Measurements from ENCODE around the gene ATP9B. TPM values are rescaled to one million over a fixed set of nuclear protein-coding genes. Genes with fewer than 3 reads are reported as not detected.
A peak's percentile ranks its signal among the peaks of the same experiment; 100 is the strongest.

Gene ATP9B
- total RNA-seq, 1 experiment from 2014 or later = 17.8 TPM

DNA sequence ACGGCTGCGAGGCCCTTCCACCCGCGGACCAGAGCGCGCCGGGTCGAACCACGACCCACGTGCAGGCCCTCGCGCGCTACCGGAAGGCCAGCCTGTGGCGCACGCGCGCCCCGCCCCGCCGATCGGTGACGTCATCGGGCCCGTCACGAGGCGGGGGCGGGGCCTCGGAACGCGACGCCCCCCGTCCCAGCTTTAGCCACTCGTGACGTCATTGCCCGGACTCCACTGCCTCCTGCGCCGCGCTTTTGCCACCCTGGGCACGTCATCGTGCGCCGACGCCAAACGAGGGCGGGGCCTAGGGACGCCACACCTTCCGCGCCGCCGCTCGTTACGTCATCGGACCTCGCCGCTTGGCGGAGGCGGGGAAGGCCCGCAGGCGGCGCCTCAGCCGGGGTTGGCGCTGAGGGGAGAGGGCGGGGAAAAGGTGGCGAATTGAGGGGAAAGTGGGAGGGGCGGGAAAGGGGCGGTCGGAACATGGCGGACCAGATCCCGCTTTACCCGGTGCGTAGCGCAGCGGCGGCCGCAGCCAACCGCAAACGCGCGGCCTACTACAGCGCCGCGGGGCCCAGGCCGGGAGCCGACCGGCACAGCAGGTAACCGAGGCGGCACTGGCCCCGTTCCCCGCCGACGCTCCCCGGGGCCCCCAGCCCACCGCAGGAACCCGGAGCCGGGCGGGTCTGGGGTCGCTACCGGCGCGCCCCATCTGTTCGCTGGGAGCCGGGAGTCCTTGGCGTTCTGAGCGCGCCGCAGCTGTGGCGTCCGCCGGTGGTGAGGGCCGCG lies at the start of gene ATP9B (continued):
- TF ChIP-seq, protein P1, sequence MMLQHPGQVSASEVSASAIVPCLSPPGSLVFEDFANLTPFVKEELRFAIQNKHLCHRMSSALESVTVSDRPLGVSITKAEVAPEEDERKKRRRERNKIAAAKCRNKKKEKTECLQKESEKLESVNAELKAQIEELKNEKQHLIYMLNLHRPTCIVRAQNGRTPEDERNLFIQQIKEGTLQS (IDR thresholded peaks at IDR 0.05) = no peak
- TF ChIP-seq EZH2phosphoT487 (IDR thresholded peaks at IDR 0.05; ENCODE audit: borderline replicate concordance) = no peak
- TF ChIP-seq ZNF274 (IDR thresholded peaks at IDR 0.05; ENCODE audit: low read depth, low read length) = no peak
- peak; percentile 93 for TF ChIP-seq CBX3 (IDR thresholded peaks at IDR 0.05; ENCODE audit: low read depth)
- TF ChIP-seq CEBPB (IDR thresholded peaks at IDR 0.05; ENCODE audit: low read depth) = no peak
- TF ChIP-seq RAD21 (IDR thresholded peaks at IDR 0.05; ENCODE audit: low read depth) = no peak

DNA sequence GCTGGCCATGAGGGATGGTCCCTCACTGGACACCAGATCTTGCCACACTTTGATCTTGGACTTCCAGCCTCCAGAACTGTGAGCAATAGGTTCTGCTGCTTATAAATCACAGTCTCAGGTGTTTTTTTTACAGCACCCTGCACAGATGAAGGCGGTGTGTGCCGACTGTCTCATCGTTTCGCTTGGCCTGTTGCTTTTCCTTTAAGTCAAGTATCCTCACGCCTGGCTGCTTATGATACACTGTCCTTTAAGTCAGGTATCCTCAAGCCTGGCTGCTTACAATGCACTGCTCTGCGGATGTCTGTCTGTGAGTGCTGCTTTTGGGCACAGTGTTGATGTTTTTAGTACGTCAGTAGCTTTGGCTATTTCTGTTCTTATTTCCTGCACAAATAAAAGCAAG lies 49.3 kb upstream of the ATP9B start:
- ChIA-PET RAD21 (ENCODE audit: low non-redundant PET in 1 of 2, low total read pairs in 2 of 2, uncharacterized antibody in 2 of 2, unreplicated experiment in 2 of 2) (no interaction called here), POLR2A (no interaction called here), CTCF (no interaction called here)
- Histone ChIP-seq H3K4me1 (ENCODE audit: control insufficient read depth in 1 of 2, insufficient read depth in 2 of 2, low read length in 2 of 2) (no peaks in the 10 kb centered on the region), H3K9me3 (ENCODE audit: control insufficient read depth in 1 of 2, insufficient read depth in 1 of 2, low read depth in 1 of 2, low read length in 2 of 2) (no peaks in the 10 kb centered on the region), H3K79me2 (ENCODE audit: insufficient read depth, low read length) (no peaks in the 10 kb centered on the region), H3K9ac (ENCODE audit: low read length) (no peak overlapping the region), H3K27me3 (ENCODE audit: insufficient read depth, low read length) (peaks cover 16% of the 10 kb centered on the region; the same call in 1 of the 2 replicates), H3K36me3 (ENCODE audit: control insufficient read depth in 1 of 2, insufficient read depth in 2 of 2, low read length in 2 of 2) (no peaks in the 10 kb centered on the region), H3K27ac (ENCODE audit: low read depth, low read length) (no peak overlapping the region), H3K4me2 (ENCODE audit: low read length) (no peak overlapping the region), H2AFZ (ENCODE audit: low read depth, low read length, poor library complexity, severe bottlenecking) (no peak overlapping the region), H3K4me3 (replicated peaks in 1 of 2; ENCODE audit: low read depth in 1 of 2, low read length in 2 of 2) (no peak overlapping the region), H4K20me1 (ENCODE audit: insufficient read depth) (no peaks in the 10 kb centered on the region), H3K9me2 (ENCODE audit: insufficient read depth) (no peaks in the 10 kb centered on the region)
- intact Hi-C loops (cut with micrococcal nuclease) = no loop called here
- DNase-seq (ENCODE audit: low read depth, low spot score) (no peak), ATAC-seq (no peak)
- no TSS peak for BruUV-seq (replicated peaks)
- TF ChIP-seq ZNF274 (IDR thresholded peaks at IDR 0.05; ENCODE audit: low read depth, low read length) (no peak), ZFX (IDR thresholded peaks at IDR 0.05) (no peak), CBX3 (IDR thresholded peaks at IDR 0.05; ENCODE audit: low read depth) (no peak), RAD21 (IDR thresholded peaks at IDR 0.05; ENCODE audit: low read depth) (no peak), YY1 (IDR thresholded peaks at IDR 0.05; ENCODE audit: extremely low read depth, insufficient replicate concordance, low read depth, low read length) (no peak), SP1 (IDR thresholded peaks at IDR 0.05; ENCODE audit: low read depth) (no peak), POLR2AphosphoS5 (IDR thresholded peaks at IDR 0.05; ENCODE audit: low read depth, low read length) (no peak), SIN3A (IDR thresholded peaks at IDR 0.05; ENCODE audit: low read depth) (no peak)
- TF ChIP-seq, protein P1 (IDR thresholded peaks at IDR 0.05) = no peak

Measured in HCT116 (cell line).